ENCODE results near the gene ZFC3H1.
"Not testable (repeated sequence)": the region's sequence is repeated elsewhere in the genome, so short reads cannot be mapped to it uniquely, and the experiment has no call there.

The ZFC3H1 gene

GRCh38 chr12:71578694-71579258 is 84.9 kb downstream of the ZFC3H1 start:
- Histone ChIP-seq H3K9ac (ENCODE audit: low read length) (no peak overlapping the region), H3K4me2 (ENCODE audit: low read depth, low read length, poor library complexity, severe bottlenecking) (no peak overlapping the region), H3K36me3 (ENCODE audit: low read length) (no peaks in the 10 kb centered on the region), H3K27ac (ENCODE audit: low read depth, low read length) (no peak overlapping the region), H2AFZ (ENCODE audit: low read depth, low read length, severe bottlenecking) (no peak overlapping the region), H4K20me1 (ENCODE audit: low read depth, low read length) (no peaks in the 10 kb centered on the region), H3K79me2 (ENCODE audit: insufficient read depth, low read length) (no peaks in the 10 kb centered on the region), H3F3A (ENCODE audit: insufficient read depth) (no peaks in the 10 kb centered on the region), H3K9me3 (ENCODE audit: insufficient read depth, low read length) (no peaks in the 10 kb centered on the region), H3K27me3 (ENCODE audit: low read length) (no peaks in the 10 kb centered on the region), H3K4me3 (ENCODE audit: insufficient read depth, low read length, poor library complexity, severe bottlenecking) (no peak overlapping the region), H3K9me2 (replicated peaks; ENCODE audit: insufficient read depth, low read length) (no peaks in the 10 kb centered on the region)
- TF ChIP-seq EZH2phosphoT487 (conservative IDR thresholded peaks at IDR 0.05; ENCODE audit: low read length) (no peak), CTCF (IDR thresholded peaks at IDR 0.05; ENCODE audit: insufficient read depth, low read length, poor library complexity, severe bottlenecking) (no peak)

- Histone ChIP-seq H3K9ac (ENCODE audit: low read length) (no peak overlapping the region), H3K9me2 (replicated peaks; ENCODE audit: insufficient read depth, low read length) (no peaks in the 10 kb centered on the region), H3K4me3 (ENCODE audit: insufficient read depth, low read length, poor library complexity, severe bottlenecking) (no peak overlapping the region), H3F3A (ENCODE audit: insufficient read depth) (no peaks in the 10 kb centered on the region), H4K20me1 (ENCODE audit: low read depth, low read length) (no peaks in the 10 kb centered on the region), H3K9me3 (ENCODE audit: insufficient read depth, low read length) (no peaks in the 10 kb centered on the region), H2AFZ (ENCODE audit: low read depth, low read length, severe bottlenecking) (no peak overlapping the region), H3K79me2 (ENCODE audit: insufficient read depth, low read length) (no peaks in the 10 kb centered on the region), H3K4me2 (ENCODE audit: low read depth, low read length, poor library complexity, severe bottlenecking) (no peak overlapping the region), H3K27ac (ENCODE audit: low read depth, low read length) (no peak overlapping the region), H3K27me3 (ENCODE audit: low read length) (no peaks in the 10 kb centered on the region), H3K36me3 (ENCODE audit: low read length) (no peaks in the 10 kb centered on the region)
- no peak for TF ChIP-seq CTCF (IDR thresholded peaks at IDR 0.05; ENCODE audit: insufficient read depth, low read length, poor library complexity, severe bottlenecking)
- TF ChIP-seq EZH2phosphoT487 (conservative IDR thresholded peaks at IDR 0.05; ENCODE audit: low read length): no peak
Measured at GRCh38 chr12:71576496-71576895, 87.2 kb downstream of the ZFC3H1 start.

- not testable (repeated sequence) for H3F3A ChIP-seq (ENCODE audit: insufficient read depth); H3K9ac ChIP-seq (ENCODE audit: low read length); H3K4me2 ChIP-seq (ENCODE audit: low read depth, low read length, poor library complexity, severe bottlenecking); H3K27me3 ChIP-seq (ENCODE audit: low read length); H3K9me3 ChIP-seq (ENCODE audit: insufficient read depth, low read length); H3K27ac ChIP-seq (ENCODE audit: low read depth, low read length); H2AFZ ChIP-seq (ENCODE audit: low read depth, low read length, severe bottlenecking); H3K9me2 ChIP-seq (replicated peaks; ENCODE audit: insufficient read depth, low read length); H3K36me3 ChIP-seq (ENCODE audit: low read length); H4K20me1 ChIP-seq (ENCODE audit: low read depth, low read length); H3K4me3 ChIP-seq (ENCODE audit: insufficient read depth, low read length, poor library complexity, severe bottlenecking); H3K79me2 ChIP-seq (ENCODE audit: insufficient read depth, low read length)
Measured at GRCh38 chr12:71569885-71570284, 93.8 kb downstream of the ZFC3H1 start.

GRCh38 chr12:71567537-71567936 is 96.1 kb downstream of the ZFC3H1 start:
- Histone ChIP-seq H2AFZ (ENCODE audit: low read depth, low read length, severe bottlenecking) (no peak overlapping the region), H3K27me3 (ENCODE audit: low read length) (no peaks in the 10 kb centered on the region), H3K9me2 (replicated peaks; ENCODE audit: insufficient read depth, low read length) (no peaks in the 10 kb centered on the region), H3K27ac (ENCODE audit: low read depth, low read length) (no peak overlapping the region), H3K9ac (ENCODE audit: low read length) (no peak overlapping the region), H3K79me2 (ENCODE audit: insufficient read depth, low read length) (no peaks in the 10 kb centered on the region), H3K4me2 (ENCODE audit: low read depth, low read length, poor library complexity, severe bottlenecking) (no peak overlapping the region), H3K4me3 (ENCODE audit: insufficient read depth, low read length, poor library complexity, severe bottlenecking) (no peak overlapping the region), H4K20me1 (ENCODE audit: low read depth, low read length) (no peaks in the 10 kb centered on the region), H3K9me3 (ENCODE audit: insufficient read depth, low read length) (no peaks in the 10 kb centered on the region), H3F3A (ENCODE audit: insufficient read depth) (no peaks in the 10 kb centered on the region), H3K36me3 (ENCODE audit: low read length) (no peaks in the 10 kb centered on the region)
- TF ChIP-seq CTCF (IDR thresholded peaks at IDR 0.05; ENCODE audit: insufficient read depth, low read length, poor library complexity, severe bottlenecking): no peak
- no peak for TF ChIP-seq EZH2phosphoT487 (conservative IDR thresholded peaks at IDR 0.05; ENCODE audit: low read length)
